BLaER1 treated with 17β-estradiol and CSF1 and Interleukin-3, amounts not matched to agents 10 nM and 100 nM (cell line): ENCODE results near the gene ABCC5.
A peak's percentile ranks its signal among the peaks of the same experiment; 100 is the strongest.

Experiments
- H3K27ac ChIP-seq, 11 experiments: shearing (Covaris generic); formaldehyde crosslinking; 2 replicates each; pipeline ENCODE4 v1.8.1; 2022
- H3K27me3 ChIP-seq, 11 experiments: shearing (Covaris generic); formaldehyde crosslinking; 2 replicates each; pipeline ENCODE4 v1.8.1; 2022
- H3K36me3 ChIP-seq, 11 experiments: shearing (Covaris generic); formaldehyde crosslinking; 2 replicates each; pipeline ENCODE4 v1.8.1; 2022
- H3K4me1 ChIP-seq, 10 experiments: shearing (Covaris generic); formaldehyde crosslinking; 2 replicates each; pipeline ENCODE4 v1.8.1; 2022
- H3K4me2 ChIP-seq, 11 experiments: shearing (Covaris generic); formaldehyde crosslinking; 2 replicates each; pipeline ENCODE4 v1.8.1; 2022
- H3K4me3 ChIP-seq, 10 experiments: shearing (Covaris generic); formaldehyde crosslinking; 2 replicates each; pipeline ENCODE4 v1.8.1; 2022
- H3K9ac ChIP-seq, 11 experiments: shearing (Covaris generic); formaldehyde crosslinking; 2 replicates each; pipeline ENCODE4 v1.8.1; 2022
- H3K9me3 ChIP-seq, 11 experiments: shearing (Covaris generic); formaldehyde crosslinking; replicated peaks in 1 of 11; 2 replicates each; pipeline ENCODE4 v1.8.1; 2022
- H4K20me1 ChIP-seq, 11 experiments: shearing (Covaris generic); formaldehyde crosslinking; 2 replicates each; pipeline ENCODE4 v1.8.1; 2022
- Cebpa-rat ChIP-seq, 11 experiments: shearing (Covaris generic); IDR thresholded peaks; 2 replicates each; pipeline ENCODE4 v1.8.1; 2022

Gene ABCC5

DNA sequence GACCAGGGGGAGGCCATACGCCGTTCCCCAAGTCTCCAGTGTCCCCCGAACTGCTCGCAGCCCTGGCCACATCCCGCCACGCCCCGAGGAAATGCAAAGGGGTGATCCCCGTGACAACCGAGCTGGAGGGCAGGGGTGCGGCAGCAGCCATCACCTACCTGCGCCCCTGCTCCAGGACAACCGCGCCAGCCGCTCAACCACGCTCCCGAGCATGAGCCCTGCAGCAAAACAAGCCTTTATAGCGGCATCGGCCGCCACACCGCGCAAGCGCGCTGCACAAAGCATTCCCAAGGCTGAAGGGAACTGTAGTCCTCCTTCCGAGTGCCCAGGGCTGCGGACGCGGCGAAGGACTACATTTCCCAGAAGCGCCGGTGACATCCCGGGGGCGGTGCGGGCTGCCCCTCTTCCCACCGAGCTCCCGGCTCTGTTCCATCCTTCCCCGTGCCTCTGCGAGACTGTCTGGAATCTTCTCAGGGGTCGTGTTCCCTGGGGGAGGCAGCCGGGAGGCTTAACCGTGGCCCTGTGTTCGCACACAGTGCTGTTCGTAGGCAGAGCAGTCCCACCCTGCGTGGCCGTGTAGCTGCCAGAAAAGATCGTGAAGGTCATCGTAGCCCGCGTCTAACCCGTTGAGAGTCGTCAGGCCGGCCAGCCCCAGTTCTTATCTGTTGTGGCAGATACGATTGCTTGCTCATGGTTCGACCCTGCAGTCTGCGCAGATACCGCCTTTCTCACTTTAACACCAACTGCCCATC, at the start of gene ABCC5:
TSS of gene ABCC5 (minus strand) at position 213 of the 752 bp plus-strand sequence. CDS start 3,492 bp downstream, outside the sequence.
- H3K4me1 ChIP-seq: peaks cover 32 to 59% (median 43%) of the 10 kb centered on the region in 10 experiments
- no peak for TF ChIP-seq Cebpa-rat (IDR thresholded peaks at IDR 0.05)
- H3K36me3 ChIP-seq: peaks cover 14 to 15% (median 14%) of the 10 kb centered on the region in 11 experiments
- no peaks in the 10 kb centered on the region for H3K9me3 ChIP-seq
- peak within 1 kb of the TSS; percentile 75 to 89 (median 84) for H3K9ac ChIP-seq
- no peaks in the 10 kb centered on the region for H3K27me3 ChIP-seq
- peak within 1 kb of the TSS; percentile 84 to 98 (median 93) for H3K4me3 ChIP-seq
- peak within 1 kb of the TSS in 10 of 11 experiments; percentile 48 to 87 (median 80); a peak in 20 of 22 replicates for H3K27ac ChIP-seq
- peak within 1 kb of the TSS; percentile 68 to 97 (median 87) for H3K4me2 ChIP-seq
- H4K20me1 ChIP-seq: peaks cover 0 to 23% (median 0%) of the 10 kb centered on the region in 11 experiments; a peak in 5 of 22 replicates

DNA sequence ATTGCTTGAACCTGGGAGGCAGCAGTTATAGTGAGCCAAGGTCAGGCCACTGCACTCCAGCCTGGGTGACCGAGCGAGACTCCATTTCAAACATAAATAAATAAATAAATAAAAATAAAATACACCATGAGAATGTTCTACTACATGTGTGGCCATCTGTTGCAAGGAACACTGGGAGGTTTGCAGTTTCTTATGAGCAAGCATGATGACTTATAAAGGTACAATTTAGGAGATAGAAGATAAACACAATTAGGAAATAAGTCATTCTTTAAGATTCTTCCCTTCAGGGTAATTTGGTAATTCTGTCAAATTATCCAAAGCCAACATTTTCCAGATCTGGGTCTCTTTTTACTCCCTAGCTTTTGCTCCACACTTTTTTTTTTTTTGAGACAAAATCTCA, 48.5 kb upstream of the ABCC5 start:
- H3K27ac ChIP-seq: no peak overlapping the region
- H3K9me3 ChIP-seq: peaks cover 23 to 31% (median 25%) of the 10 kb centered on the region in 11 experiments
- H3K36me3 ChIP-seq: no peaks in the 10 kb centered on the region
- no peaks in the 10 kb centered on the region for H3K4me1 ChIP-seq
- no peak overlapping the region for H3K9ac ChIP-seq
- no peak overlapping the region for H3K4me3 ChIP-seq
- H3K4me2 ChIP-seq: no peak overlapping the region
- no peaks in the 10 kb centered on the region for H4K20me1 ChIP-seq
- no peak for TF ChIP-seq Cebpa-rat (IDR thresholded peaks at IDR 0.05)
- no peaks in the 10 kb centered on the region for H3K27me3 ChIP-seq

DNA sequence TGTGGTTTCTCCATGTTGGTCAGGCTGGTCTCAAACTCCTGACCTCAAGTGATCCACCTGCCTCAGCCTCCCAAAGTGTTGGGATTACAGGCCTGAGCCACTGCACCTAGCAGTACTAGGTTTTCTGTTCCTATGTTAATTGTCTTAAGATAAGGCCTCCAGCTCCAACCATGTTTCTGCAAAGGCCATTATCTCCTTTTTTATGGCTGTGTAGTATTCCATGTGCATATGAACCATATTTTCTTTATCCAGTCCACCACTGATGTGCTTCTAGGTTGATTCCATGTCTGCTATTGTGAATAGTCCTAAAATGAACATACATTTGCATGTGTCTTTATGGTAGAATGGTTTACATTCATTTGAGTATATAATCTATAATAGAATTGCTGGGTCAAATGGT, 45.0 kb upstream of the ABCC5 start:
- Histone ChIP-seq H3K36me3 (no peaks in the 10 kb centered on the region), H3K4me1 (no peaks in the 10 kb centered on the region), H3K9me3 (no peaks in the 10 kb centered on the region), H4K20me1 (no peaks in the 10 kb centered on the region), H3K9ac (no peak overlapping the region), H3K27me3 (no peaks in the 10 kb centered on the region), H3K4me2 (no peak overlapping the region), H3K4me3 (no peak overlapping the region), H3K27ac (no peak overlapping the region)
- no peak for TF ChIP-seq Cebpa-rat (IDR thresholded peaks at IDR 0.05)

DNA sequence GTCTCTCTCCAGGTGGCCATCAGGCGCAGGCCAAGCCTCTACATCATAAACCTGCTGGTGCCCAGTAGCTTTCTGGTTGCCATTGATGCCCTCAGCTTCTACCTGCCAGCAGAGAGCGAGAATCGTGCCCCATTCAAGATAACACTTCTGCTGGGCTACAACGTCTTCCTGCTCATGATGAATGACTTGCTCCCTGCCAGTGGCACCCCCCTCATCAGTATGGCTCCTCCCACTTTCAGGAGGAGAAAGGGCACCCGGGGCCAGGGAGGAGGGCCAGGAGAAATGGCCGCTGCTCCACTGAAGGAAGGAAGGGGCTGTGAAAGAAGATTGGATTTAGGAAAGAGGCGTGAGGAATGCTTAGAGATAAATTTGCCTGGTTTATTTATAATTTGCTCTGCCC, 41.7 kb upstream of the ABCC5 start:
- Histone ChIP-seq H3K9ac (no peak overlapping the region), H3K4me2 (no peak overlapping the region), H4K20me1 (no peaks in the 10 kb centered on the region), H3K9me3 (no peaks in the 10 kb centered on the region), H3K4me3 (no peak overlapping the region), H3K27ac (no peak overlapping the region), H3K27me3 (no peaks in the 10 kb centered on the region), H3K4me1 (no peaks in the 10 kb centered on the region), H3K36me3 (no peaks in the 10 kb centered on the region)
- TF ChIP-seq Cebpa-rat (IDR thresholded peaks at IDR 0.05): no peak

DNA sequence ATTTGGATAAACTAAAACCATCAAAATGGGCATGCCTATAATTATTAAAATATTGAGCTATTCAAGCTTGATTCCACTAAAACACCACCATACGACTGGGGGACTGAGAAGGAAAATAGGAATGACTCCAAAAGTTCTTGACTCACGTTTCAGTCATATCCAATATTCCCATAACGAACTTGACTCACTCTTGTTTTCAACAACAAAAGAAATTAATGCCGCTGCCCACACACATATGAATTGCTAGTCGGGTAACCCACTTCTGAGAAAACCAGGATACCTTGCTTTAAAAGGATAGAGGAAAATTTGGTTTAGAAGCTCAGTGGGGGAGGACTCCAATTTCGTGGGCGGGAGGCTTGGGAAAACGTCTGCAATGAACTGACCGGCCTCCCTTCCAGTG, 40.3 kb upstream of the ABCC5 start:
- Histone ChIP-seq H3K27me3 (no peaks in the 10 kb centered on the region), H3K4me3 (no peak overlapping the region), H3K27ac (no peak overlapping the region), H3K36me3 (no peaks in the 10 kb centered on the region), H3K9me3 (no peaks in the 10 kb centered on the region), H3K4me1 (no peaks in the 10 kb centered on the region), H3K4me2 (no peak overlapping the region), H3K9ac (no peak overlapping the region), H4K20me1 (no peaks in the 10 kb centered on the region)
- no peak for TF ChIP-seq Cebpa-rat (IDR thresholded peaks at IDR 0.05)

DNA sequence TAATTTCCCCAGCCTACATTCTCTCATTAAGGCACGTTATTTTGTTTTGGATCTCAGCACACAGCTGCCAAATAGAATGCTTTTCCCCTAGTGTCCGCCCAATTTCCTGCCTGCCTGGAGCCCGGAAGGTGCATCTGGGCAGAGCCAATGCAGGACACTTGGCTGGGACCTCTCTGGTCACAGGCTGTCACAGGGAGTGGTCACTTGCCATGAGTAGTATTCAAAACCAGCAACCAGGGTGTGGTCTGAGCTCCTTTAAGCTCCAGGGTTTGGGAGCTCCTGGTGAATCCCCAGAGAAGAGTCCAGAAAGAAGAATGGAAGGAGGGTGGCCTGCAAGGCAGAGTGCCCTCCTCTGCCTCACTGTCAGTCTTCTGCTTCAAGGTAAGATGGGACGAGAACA, 35.1 kb upstream of the ABCC5 start, which contains the start of gene HTR3C:
TSS of gene HTR3C (plus strand) at position 281 of the 400 bp plus-strand sequence. CDS start at position 315, 34 bp downstream.
- no peak within 1 kb of the TSS for H3K4me3 ChIP-seq
- no peaks in the 10 kb centered on the region for H3K9me3 ChIP-seq
- no peak within 1 kb of the TSS for H3K4me2 ChIP-seq
- no peaks in the 10 kb centered on the region for H3K36me3 ChIP-seq
- no peak within 1 kb of the TSS for H3K27ac ChIP-seq
- H3K27me3 ChIP-seq: no peaks in the 10 kb centered on the region
- no peak within 1 kb of the TSS for H3K9ac ChIP-seq
- no peak for TF ChIP-seq Cebpa-rat (IDR thresholded peaks at IDR 0.05)
- H4K20me1 ChIP-seq: no peaks in the 10 kb centered on the region
- peaks cover 0 to 7% (median 6%) of the 10 kb centered on the region in 10 experiments; a peak in 11 of 20 replicates for H3K4me1 ChIP-seq

DNA sequence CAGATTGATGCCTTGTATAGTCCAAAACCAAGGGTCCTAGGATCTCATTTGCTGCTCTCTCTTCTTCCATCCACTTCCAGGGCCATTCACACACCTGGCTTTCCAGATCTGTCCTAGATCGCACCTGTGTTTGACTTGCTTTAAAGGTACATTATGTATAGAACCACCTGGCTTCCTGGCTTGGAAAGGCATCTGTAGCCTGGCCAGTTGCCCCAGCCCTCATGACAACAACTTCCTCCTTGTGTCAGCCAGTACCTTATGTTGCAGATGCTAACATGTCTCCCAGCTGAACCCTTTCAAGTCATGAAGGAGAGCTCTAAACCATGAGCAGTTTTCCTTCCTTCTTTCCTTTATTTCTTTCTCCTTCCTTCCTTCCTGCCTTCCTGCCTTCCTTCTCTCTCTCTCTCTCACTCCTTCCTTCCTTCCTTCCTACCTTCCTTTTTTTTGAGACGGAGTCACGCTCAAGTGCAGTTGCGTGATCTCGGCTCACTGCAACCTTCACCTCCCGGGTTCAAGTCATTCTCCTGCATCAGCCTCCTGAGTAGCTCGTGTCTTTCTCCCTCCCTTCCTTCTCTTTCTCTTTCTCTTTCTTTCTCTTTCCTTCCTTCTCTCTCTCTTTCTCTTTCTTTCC, 32.6 kb upstream of the ABCC5 start:
- no peaks in the 10 kb centered on the region for H3K9me3 ChIP-seq
- no peaks in the 10 kb centered on the region for H3K36me3 ChIP-seq
- H3K9ac ChIP-seq: no peak overlapping the region
- H3K4me3 ChIP-seq: no peak overlapping the region
- no peaks in the 10 kb centered on the region for H3K27me3 ChIP-seq
- H3K4me2 ChIP-seq: peak overlapping the region in 7 of 11 experiments; percentile 17 to 52 (median 31); a peak in 10 of 22 replicates
- H3K27ac ChIP-seq: no peak overlapping the region
- no peak for TF ChIP-seq Cebpa-rat (IDR thresholded peaks at IDR 0.05)
- peaks cover 0 to 7% (median 6%) of the 10 kb centered on the region in 10 experiments; a peak in 11 of 20 replicates for H3K4me1 ChIP-seq
- no peaks in the 10 kb centered on the region for H4K20me1 ChIP-seq

DNA sequence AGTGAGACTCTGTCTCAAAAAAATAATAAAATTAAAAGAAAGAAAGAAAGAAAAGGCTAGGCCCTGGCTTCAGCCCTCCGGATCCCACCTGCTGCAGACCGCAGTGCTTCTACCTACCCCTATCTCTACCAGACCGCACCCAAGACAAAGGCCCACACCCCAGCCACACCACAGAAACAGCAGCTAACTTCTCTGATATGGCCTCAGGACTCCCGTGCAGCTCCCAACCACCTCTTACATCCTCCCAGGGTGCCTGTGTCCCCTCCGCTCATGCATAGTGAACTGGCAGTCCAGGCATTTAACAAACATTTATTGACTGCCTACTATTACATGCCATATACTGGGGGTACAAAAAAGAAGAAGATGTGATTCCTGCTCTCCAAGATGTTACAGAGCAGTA, 28.3 kb upstream of the ABCC5 start:
- Histone ChIP-seq H3K27ac (no peak overlapping the region), H3K9ac (no peak overlapping the region), H3K36me3 (no peaks in the 10 kb centered on the region), H3K27me3 (no peaks in the 10 kb centered on the region), H3K9me3 (no peaks in the 10 kb centered on the region), H4K20me1 (no peaks in the 10 kb centered on the region), H3K4me3 (no peak overlapping the region), H3K4me2 (no peak overlapping the region), H3K4me1 (peaks cover 0 to 7% (median 6%) of the 10 kb centered on the region in 10 experiments; a peak in 11 of 20 replicates)
- no peak for TF ChIP-seq Cebpa-rat (IDR thresholded peaks at IDR 0.05)

DNA sequence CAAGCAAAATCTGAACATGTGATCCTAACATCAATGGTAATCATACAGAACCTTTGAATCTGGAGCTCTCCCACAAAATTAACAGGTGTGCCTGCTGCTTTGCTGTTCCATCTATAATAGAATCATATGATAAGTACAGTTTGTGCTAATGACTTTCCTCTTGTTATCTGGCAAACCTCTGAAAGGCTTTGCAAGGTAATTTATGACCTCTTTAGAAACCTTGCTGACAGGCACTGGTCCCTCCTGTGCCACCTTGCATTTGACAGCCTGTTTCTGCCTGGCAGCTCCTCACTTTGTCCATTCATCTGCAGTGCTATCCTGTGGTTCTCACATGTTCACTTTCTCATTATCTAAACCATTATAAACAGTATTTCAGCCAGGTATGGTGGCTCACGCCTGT, 24.9 kb upstream of the ABCC5 start:
- TF ChIP-seq Cebpa-rat (IDR thresholded peaks at IDR 0.05): no peak
- no peaks in the 10 kb centered on the region for H3K36me3 ChIP-seq

More for the DNA sequence above, 24.9 kb upstream of the ABCC5 start:
- Histone ChIP-seq H3K4me3 (no peak overlapping the region), H3K9me3 (no peaks in the 10 kb centered on the region), H3K9ac (no peak overlapping the region), H3K4me1 (no peaks in the 10 kb centered on the region), H4K20me1 (no peaks in the 10 kb centered on the region), H3K27me3 (no peaks in the 10 kb centered on the region), H3K4me2 (no peak overlapping the region), H3K27ac (no peak overlapping the region)
